ENCODE data around the gene SMIM29.

SMIM29 gene

GRCh38 chr6:34223956-34224940, 24.6 kb downstream of the SMIM29 start:
- DNase-seq: peak; percentile 24

GRCh38 chr6:34223381-34223955, 25.3 kb downstream of the SMIM29 start:
- DNase-seq: no peak

DNA sequence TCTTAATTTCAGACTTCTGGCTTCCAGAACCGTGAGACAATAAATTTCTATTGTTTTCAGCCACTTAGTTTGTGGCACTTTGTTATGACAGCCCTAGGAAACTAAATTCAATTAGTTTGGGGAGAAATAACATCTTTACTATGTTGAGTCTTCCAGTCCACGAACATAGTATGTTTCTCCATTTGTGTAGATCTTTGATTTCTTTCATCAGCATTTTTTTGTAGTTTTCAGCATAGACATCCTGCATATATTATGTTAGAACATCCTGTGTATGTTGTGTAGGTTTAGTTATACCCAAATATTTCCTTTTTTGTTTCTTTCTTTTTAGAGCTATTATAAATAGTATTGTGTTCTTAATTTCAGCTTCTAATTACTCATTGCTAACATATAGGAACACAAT, 30.1 kb downstream of the SMIM29 start:
- DNase-seq: no peak

DNA sequence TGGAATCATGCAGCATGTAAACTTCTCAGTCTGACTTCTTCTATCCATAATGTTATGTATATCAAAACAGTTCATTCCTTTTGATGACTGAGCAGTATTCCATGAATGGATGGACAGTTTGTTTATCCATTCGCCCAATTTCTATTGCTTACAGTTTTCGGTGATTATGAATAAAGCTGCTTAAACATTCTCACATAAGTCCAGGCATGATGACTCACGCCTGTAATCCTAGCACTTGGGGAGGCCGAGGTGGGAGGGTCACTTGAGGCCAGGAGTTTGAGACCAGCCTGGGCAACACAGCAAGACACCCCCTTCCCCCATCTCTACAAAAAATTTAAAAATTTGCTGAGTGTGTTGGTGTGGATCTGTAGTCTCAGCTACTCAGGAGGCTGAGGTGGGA, 35.0 kb downstream of the SMIM29 start:
- DNase-seq: no peak

DNA sequence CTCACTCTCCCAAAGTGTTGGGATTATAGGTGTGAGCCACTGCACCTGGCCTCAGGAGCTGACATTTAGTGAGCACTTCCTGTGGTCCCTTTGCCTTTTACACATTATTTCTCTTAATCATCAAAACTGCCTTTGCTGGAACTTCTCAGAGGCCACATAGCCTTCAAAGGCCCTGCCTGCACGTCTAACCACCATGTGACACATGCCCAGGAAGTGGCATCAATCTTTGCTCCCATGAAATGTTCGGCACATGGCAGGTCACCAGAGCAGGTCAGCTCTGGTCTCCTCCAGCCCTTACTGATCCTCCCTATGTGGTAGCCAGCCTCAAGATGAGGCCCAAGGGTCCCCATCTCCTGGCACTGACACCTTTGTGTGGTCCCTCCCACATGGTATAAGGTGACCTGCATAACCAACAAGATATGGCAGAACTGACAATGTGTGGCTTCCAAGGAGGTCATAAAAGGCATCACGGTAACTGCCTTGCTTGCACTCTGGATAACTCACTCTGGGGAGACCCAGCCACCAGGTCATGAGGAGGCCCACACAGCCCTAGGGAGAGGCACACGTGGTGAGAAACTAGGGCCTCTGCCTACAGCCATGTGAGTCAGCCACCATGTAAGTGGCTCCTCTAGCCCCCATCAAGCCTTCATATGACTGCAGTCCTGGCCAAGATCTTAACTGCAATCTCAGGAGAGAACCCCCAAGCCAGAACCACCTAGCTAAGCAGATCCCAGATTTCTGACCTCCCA, 40.9 kb downstream of the SMIM29 start:
- DNase-seq: no peak

- DNase-seq: no peak
These were observed 42.1 kb downstream of the SMIM29 start for GRCh38 chr6:34206726-34207125.

GRCh38 chr6:34205916-34206315, 42.9 kb downstream of the SMIM29 start:
- DNase-seq: no peak

DNA sequence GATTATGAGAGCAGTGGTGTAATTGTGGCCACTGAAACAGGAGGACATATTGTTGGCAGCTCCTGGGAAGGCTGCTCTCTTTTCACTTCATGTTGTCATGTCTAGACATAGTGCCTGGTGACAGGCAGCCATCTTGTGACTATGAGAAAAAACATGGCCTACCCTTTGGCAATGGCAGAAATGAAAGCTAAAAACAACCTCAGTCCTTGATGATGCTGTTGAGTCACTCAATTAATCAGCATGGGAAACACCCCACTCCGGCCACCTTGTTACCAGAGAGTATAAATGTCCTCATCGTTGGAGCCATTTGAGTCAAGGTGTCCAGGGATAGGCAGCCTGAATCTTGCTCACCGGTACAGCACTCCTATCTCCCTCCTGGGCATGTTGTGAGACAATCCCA, 43.3 kb downstream of the SMIM29 start:
- DNase-seq: no peak

DNA sequence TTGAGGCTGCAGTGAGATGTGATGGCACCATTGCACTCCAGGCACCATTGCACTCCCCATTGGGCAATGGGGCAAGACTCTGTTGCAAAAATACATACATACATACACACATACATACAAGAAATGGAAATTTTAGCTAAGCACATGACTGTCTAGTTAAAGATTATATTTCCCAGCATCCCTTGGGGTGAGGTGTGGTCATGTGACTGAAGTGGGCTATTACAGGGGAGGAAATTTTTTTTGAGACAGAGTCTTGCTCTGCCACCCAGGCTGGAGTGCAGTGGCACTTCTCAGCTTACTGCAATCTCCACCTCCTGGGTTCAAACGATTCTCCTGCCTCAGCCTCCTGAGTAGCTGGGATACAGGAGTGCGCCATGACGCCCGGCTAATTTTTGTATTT, 44.1 kb downstream of the SMIM29 start:
- DNase-seq: no peak

DNA sequence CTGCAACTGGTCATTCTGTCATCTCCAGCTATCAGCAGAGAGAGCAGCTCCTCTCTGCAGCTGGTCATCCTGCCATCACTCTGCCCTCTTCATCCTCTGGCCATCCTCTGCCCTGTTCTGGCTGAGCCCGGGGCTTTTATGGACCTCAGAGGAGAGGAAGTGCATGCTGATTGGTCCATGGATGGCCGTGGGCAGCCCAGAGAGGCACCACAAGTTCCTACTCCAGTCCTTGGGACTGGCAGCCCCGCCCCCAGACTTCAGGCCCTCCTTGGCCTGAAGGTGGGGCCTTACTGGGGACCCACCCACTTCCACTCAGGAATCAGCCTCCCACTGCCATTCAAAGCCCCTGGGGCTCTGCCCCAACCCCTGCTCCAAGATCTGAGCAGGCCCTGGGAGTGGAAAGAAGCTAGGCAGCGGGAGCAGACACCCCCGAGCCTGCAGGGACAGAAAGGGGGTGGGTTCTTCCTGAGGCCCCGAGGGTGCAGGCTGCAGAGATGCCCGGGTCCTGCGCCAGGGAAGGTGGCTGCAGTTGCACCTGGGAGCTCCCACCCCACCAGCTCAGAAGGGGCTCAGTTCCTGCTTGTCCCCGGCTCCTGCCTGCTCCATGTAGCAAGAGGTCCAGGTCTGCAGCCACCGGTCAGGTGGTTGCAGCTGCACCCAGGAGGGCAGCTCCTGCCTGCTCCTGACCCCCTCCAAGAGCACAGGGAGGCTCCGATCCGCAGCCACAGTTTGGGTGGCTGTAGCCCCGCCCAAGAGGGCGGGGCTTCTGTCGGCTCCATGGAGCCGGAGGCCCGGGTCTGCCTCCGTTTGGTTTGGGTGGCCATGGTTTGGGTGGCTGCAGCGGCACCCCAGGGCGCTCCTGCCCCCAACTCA, 46.2 kb downstream of the SMIM29 start:
- no peak for DNase-seq

- no peak for DNase-seq
These were observed 47.2 kb downstream of the SMIM29 start for GRCh38 chr6:34201455-34202107.

DNA sequence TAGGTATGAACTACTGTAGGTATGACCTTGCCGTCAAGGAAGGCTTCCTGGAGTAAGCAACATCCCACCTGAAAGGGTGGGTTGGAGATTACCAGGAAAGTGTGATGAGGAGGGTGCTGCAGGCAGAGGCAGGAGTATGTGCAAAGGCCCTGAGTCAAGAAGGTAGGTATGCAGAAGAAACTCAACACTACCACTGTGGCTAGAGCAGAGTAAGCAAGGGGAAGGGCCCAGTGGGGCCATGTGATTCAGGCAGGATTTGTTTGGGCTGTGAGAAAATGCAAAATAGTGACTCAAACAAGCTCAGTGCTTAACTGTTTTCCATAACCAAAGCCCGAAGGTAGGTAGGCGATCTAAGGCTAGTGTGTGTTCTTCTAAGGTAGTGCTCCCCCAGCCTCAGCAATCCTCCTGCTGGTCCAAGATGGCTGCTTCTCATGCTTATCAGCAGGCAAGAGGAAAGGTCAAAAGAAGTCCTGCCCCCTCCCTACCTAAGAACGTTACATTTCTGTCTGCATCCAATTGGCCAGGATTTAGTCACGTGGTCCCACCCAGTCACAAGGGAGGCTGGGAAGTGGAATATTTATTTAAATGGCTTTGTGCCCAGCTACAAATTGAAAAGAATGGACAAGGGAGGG, 48.4 kb downstream of the SMIM29 start:
- DNase-seq: no peak

GRCh38 chr6:34196833-34197195, 52.0 kb downstream of the SMIM29 start:
- DNase-seq: no peak
